OCI-LY7 (cell line): ENCODE measurements around the gene KRT13. TPM values are rescaled to one million over a fixed set of nuclear protein-coding genes. Genes with fewer than 3 reads are reported as not detected.

Experiments
- Bru-seq: library from RNA; stranded (reverse); fragments of 400-500 nt; gene quantifications from one replicate; lab custom pipeline; 2021; lab: Mats Ljungman, UMichigan
- BruChase-seq, 2 experiments: library from RNA; stranded (reverse); fragments of 400-500 nt; gene quantifications; one replicate each; lab custom pipeline; 2021; lab: Mats Ljungman, UMichigan
- BruUV-seq: library from RNA; stranded (reverse); fragments of 400-500 nt; replicated peaks from 2 replicates; lab custom pipeline; 2021; lab: Mats Ljungman, UMichigan
- CTCF ChIA-PET: fragments of 300-600 bp; sonication (Branson Sonifier 250); formaldehyde crosslinking; loops from one replicate; lab custom pipeline; 2022; ENCODE audit warnings: antibody characterized with exemption; ENCODE audit not compliant: unreplicated experiment; lab: Charles Lee
- POLR2A ChIA-PET: fragments of 300-600 bp; sonication (Branson Sonifier 250); formaldehyde crosslinking; loops from one replicate; lab custom pipeline; 2022; ENCODE audit warnings: antibody characterized with exemption; lab: Charles Lee
- DNase-seq: peaks from one replicate; pipeline ENCODE4 v3.0.0-alpha.2; 2015; ENCODE audit warnings: low spot score
- H2AFZ ChIP-seq: fragments of 200-600 bp; sonication (generic), shearing (Covaris generic); 2 replicates; pipeline ENCODE4 v1.6.1; 2014; ENCODE audit warnings: mild to moderate bottlenecking, antibody characterized with exemption, low read length, moderate library complexity
- H3K27ac ChIP-seq: fragments of 200-600 bp; sonication (generic); 2 replicates; pipeline ENCODE4 v1.5.1; 2014; ENCODE audit warnings: mixed run types, low read depth, mild to moderate bottlenecking, moderate library complexity, low read length, inconsistent platforms; ENCODE audit not compliant: poor library complexity, severe bottlenecking
- H3K36me3 ChIP-seq: fragments of 200-600 bp; sonication (generic); 2 replicates; pipeline ENCODE4 v1.6.1; 2014; ENCODE audit warnings: mild to moderate bottlenecking, antibody characterized with exemption, low read length, moderate library complexity, mixed read lengths; ENCODE audit not compliant: insufficient read depth
- H3K4me1 ChIP-seq: fragments of 200-600 bp; sonication (generic); 2 replicates; pipeline ENCODE4 v1.5.1; 2014; ENCODE audit warnings: mild to moderate bottlenecking, low read length; ENCODE audit not compliant: insufficient read depth, poor library complexity, severe bottlenecking
- H3K4me2 ChIP-seq: fragments of 200-600 bp; sonication (generic); 2 replicates; pipeline ENCODE4 v1.6.1; 2014; ENCODE audit warnings: mild to moderate bottlenecking, low read length
- H3K4me3 ChIP-seq: fragments of 200-600 bp; sonication (generic); 2 replicates; pipeline ENCODE4 v1.5.1; 2014; ENCODE audit warnings: mild to moderate bottlenecking, low read depth, low read length; ENCODE audit not compliant: poor library complexity, severe bottlenecking
- H3K79me2 ChIP-seq: fragments of 200-600 bp; sonication (generic); 2 replicates; pipeline ENCODE4 v1.6.1; 2016; ENCODE audit warnings: low read depth, mild to moderate bottlenecking, low read length, moderate library complexity, mixed read lengths; ENCODE audit not compliant: insufficient read depth
- H3K9me2 ChIP-seq: fragments of 200-600 bp; sonication (generic); 2 replicates; pipeline ENCODE4 v1.6.1; 2016; ENCODE audit warnings: mild to moderate bottlenecking, low read length, mixed read lengths; ENCODE audit not compliant: insufficient read depth
- H3K9me3 ChIP-seq: fragments of 200-600 bp; sonication (generic); 2 replicates; pipeline ENCODE4 v1.6.1; 2014; ENCODE audit warnings: mild to moderate bottlenecking, mixed run types, low read length, mixed read lengths
- H4K20me1 ChIP-seq: fragments of 200-600 bp; sonication (generic); 2 replicates; pipeline ENCODE4 v1.6.1; 2014; ENCODE audit warnings: mild to moderate bottlenecking, antibody characterized with exemption, low read length, moderate library complexity, mixed read lengths; ENCODE audit not compliant: insufficient read depth
- EZH2phosphoT487 ChIP-seq: fragments of 200-600 bp; sonication (generic); IDR thresholded peaks from 2 replicates; pipeline ENCODE4 v1.6.1; 2018; ENCODE audit warnings: low read depth, borderline replicate concordance, mild to moderate bottlenecking, mixed run types, antibody characterized with exemption, low read length, moderate library complexity, mixed read lengths
- intact Hi-C: fragments of 100-400 bp; cut with micrococcal nuclease; formaldehyde crosslinking; loops from one replicate; pipeline ENCODE4 v1.10.0; 2022; ENCODE audit not compliant: unreplicated experiment
- long read RNA-seq: library from polyadenylated mRNA; stranded (forward); transcript quantifications from one replicate; pipeline ENCODE4 v2.0.0, GENCODE V29; 2022
- total RNA-seq, 2 experiments: library from RNA; depleted of rRNA in 1 of 2; stranded (reverse); fragments of >200 nt in 1 of 2; shearing (Covaris generic) in 1 of 2; gene quantifications; 2 replicates each; pipeline ENCODE4 v1.2.3, GENCODE V29; 2014 to 2022
- TF ChIP-seq, protein P1 (sequence below): fragments of 200-600 bp; sonication (generic); conservative IDR thresholded peaks from 2 replicates; pipeline ENCODE4 v1.5.1; 2014; ENCODE audit warnings: mild to moderate bottlenecking, antibody characterized with exemption, low read length, moderate library complexity, mixed read lengths

KRT13 gene
- not detected in 2 replicates for total RNA-seq (2014; rRNA removed; shearing (Covaris generic))
- not detected in 2 replicates for total RNA-seq (2022)
- not detected for Bru-seq, nascent RNA
- BruChase-seq, experiment 1, labeled RNA remaining after a 6-hour chase = percentile 17 among the genes with signal in this experiment
- percentile 28 among the genes with signal in this experiment for BruChase-seq, experiment 2, labeled RNA remaining after a 2-hour chase
- long read RNA-seq = 0 reads

GRCh38 chr17:41505007-41505808 lies at the start of gene KRT13:
Gene KRT13, minus strand, starts transcription at chr17:41505612. Its CDS starts 62 bp downstream, at chr17:41505550.
- no peak for DNase-seq
- POLR2A ChIA-PET = no interaction called here
- Histone ChIP-seq H2AFZ (no peak within 1 kb of the TSS), H3K9me3 (no peaks in the 10 kb centered on the region), H3K4me2 (no peak within 1 kb of the TSS), H3K79me2 (no peaks in the 10 kb centered on the region), H3K27ac (no peak within 1 kb of the TSS), H4K20me1 (no peaks in the 10 kb centered on the region), H3K4me3 (no peak within 1 kb of the TSS), H3K4me1 (no peaks in the 10 kb centered on the region), H3K9me2 (no peaks in the 10 kb centered on the region), H3K36me3 (no peaks in the 10 kb centered on the region)
- BruUV-seq = no TSS peak
- CTCF ChIA-PET = no interaction called here
- intact Hi-C loops = no loop called here
- no peak for TF ChIP-seq EZH2phosphoT487
- TF ChIP-seq, protein P1, sequence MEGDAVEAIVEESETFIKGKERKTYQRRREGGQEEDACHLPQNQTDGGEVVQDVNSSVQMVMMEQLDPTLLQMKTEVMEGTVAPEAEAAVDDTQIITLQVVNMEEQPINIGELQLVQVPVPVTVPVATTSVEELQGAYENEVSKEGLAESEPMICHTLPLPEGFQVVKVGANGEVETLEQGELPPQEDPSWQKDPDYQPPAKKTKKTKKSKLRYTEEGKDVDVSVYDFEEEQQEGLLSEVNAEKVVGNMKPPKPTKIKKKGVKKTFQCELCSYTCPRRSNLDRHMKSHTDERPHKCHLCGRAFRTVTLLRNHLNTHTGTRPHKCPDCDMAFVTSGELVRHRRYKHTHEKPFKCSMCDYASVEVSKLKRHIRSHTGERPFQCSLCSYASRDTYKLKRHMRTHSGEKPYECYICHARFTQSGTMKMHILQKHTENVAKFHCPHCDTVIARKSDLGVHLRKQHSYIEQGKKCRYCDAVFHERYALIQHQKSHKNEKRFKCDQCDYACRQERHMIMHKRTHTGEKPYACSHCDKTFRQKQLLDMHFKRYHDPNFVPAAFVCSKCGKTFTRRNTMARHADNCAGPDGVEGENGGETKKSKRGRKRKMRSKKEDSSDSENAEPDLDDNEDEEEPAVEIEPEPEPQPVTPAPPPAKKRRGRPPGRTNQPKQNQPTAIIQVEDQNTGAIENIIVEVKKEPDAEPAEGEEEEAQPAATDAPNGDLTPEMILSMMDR = no peak

DNA sequence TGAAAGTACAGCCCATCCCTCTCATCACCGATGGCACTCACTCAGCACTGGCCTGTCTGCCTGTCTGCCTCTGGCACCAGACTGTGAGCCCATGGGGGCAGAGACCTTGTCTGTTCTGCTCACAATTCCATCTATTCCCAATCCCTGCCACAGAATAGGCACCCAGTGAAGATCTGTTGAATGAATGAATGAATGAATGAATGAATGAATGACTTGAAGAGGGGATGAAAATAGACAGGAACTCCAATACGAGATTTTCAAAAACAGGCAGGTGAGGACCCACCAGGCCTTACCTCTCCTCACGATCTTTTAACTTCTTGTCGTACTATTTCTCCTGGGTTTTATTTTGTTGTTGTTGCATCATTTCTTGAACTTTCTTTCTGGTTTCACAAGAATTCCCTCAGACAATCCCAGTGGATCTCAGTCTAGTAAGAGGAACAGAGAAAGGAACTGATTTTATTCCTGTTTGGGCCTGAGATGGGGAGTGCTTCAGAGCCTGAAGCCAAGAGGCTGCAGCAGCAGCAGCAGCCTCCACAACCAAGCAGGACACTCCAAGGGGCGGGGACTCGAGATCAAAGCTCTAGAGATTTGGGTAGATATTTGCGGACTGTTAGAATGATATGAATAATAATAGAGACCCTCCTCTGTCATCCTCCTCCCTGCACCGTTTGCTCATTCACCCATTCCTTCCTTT lies 48.7 kb upstream of the KRT13 start:
- TF ChIP-seq, protein P1 = no peak
- no peak for TF ChIP-seq EZH2phosphoT487
- no peaks in the 10 kb centered on the region for H3K36me3 ChIP-seq
- ChIA-PET POLR2A (no interaction called here), CTCF (no interaction called here)
- H2AFZ ChIP-seq = no peak overlapping the region
- H3K4me3 ChIP-seq = no peak overlapping the region
- H3K79me2 ChIP-seq = no peaks in the 10 kb centered on the region
- no peak overlapping the region for H3K4me2 ChIP-seq
- H4K20me1 ChIP-seq = no peaks in the 10 kb centered on the region
- no TSS peak for BruUV-seq
- H3K9me2 ChIP-seq = no peaks in the 10 kb centered on the region
- no peaks in the 10 kb centered on the region for H3K4me1 ChIP-seq
- DNase-seq = no peak
- H3K9me3 ChIP-seq = no peaks in the 10 kb centered on the region
- intact Hi-C loops = no loop called here
- no peak overlapping the region for H3K27ac ChIP-seq
